Measurements from ENCODE around the gene MGAT1.
"Not testable (repeated sequence)": the region's sequence is repeated elsewhere in the genome, so short reads cannot be mapped to it uniquely, and the experiment has no call there.

MGAT1 gene

GRCh38 chr5:180787711-180788431 lies 14.7 kb downstream of the MGAT1 start:
- in situ Hi-C loops (cut with MboI; ENCODE audit: low sequenced_read_pairs) = no loop called here

- in situ Hi-C loops (cut with MboI; ENCODE audit: low sequenced_read_pairs) = no loop called here
These were observed 15.8 kb downstream of the MGAT1 start for GRCh38 chr5:180786531-180787398.

GRCh38 chr5:180785794-180786221 lies 16.8 kb downstream of the MGAT1 start:
- in situ Hi-C loops (cut with MboI; ENCODE audit: low sequenced_read_pairs) = no loop called here

GRCh38 chr5:180785121-180785781 lies 17.4 kb downstream of the MGAT1 start:
- in situ Hi-C loops (cut with MboI; ENCODE audit: low sequenced_read_pairs) = no loop called here

GRCh38 chr5:180784497-180785097 lies 18.0 kb downstream of the MGAT1 start:
- in situ Hi-C loops (cut with MboI; ENCODE audit: low sequenced_read_pairs) = no loop called here

- in situ Hi-C loops (cut with MboI; ENCODE audit: low sequenced_read_pairs) = no loop called here
These were observed 19.1 kb downstream of the MGAT1 start for GRCh38 chr5:180783340-180784052.

- in situ Hi-C loops (cut with MboI; ENCODE audit: low sequenced_read_pairs) = no loop called here
These were observed 19.9 kb downstream of the MGAT1 start for GRCh38 chr5:180782748-180783147.

- in situ Hi-C loops (cut with MboI; ENCODE audit: low sequenced_read_pairs) = not testable (repeated sequence)
These were observed 20.7 kb downstream of the MGAT1 start for GRCh38 chr5:180781900-180782326.

GRCh38 chr5:180779985-180780610 lies 22.5 kb downstream of the MGAT1 start:
- in situ Hi-C loops (cut with MboI; ENCODE audit: low sequenced_read_pairs) = no loop called here

- in situ Hi-C loops (cut with MboI; ENCODE audit: low sequenced_read_pairs) = no loop called here
These were observed 25.1 kb downstream of the MGAT1 start for GRCh38 chr5:180777475-180777874.

GRCh38 chr5:180776376-180776775 lies 26.2 kb downstream of the MGAT1 start:
- in situ Hi-C loops (cut with MboI; ENCODE audit: low sequenced_read_pairs) = no loop called here

GRCh38 chr5:180775624-180776023 lies 27.0 kb downstream of the MGAT1 start:
- in situ Hi-C loops (cut with MboI; ENCODE audit: low sequenced_read_pairs) = no loop called here

- in situ Hi-C loops (cut with MboI; ENCODE audit: low sequenced_read_pairs) = no loop called here
These were observed 30.8 kb downstream of the MGAT1 start for GRCh38 chr5:180771839-180772238.

GRCh38 chr5:180769821-180770220 lies 32.8 kb downstream of the MGAT1 start:
- in situ Hi-C loops (cut with MboI; ENCODE audit: low sequenced_read_pairs) = no loop called here

GRCh38 chr5:180755601-180756000 lies 47.0 kb downstream of the MGAT1 start:
- in situ Hi-C loops (cut with MboI; ENCODE audit: low sequenced_read_pairs) = no loop called here

GRCh38 chr5:180744253-180744652 lies 58.4 kb downstream of the MGAT1 start:
- in situ Hi-C loops (cut with MboI; ENCODE audit: low sequenced_read_pairs) = no loop called here

GRCh38 chr5:180742727-180743126 lies 59.9 kb downstream of the MGAT1 start:
- in situ Hi-C loops (cut with MboI; ENCODE audit: low sequenced_read_pairs) = no loop called here

- in situ Hi-C loops (cut with MboI; ENCODE audit: low sequenced_read_pairs) = not testable (repeated sequence)
These were observed 61.7 kb downstream of the MGAT1 start for GRCh38 chr5:180740953-180741352.

- in situ Hi-C loops (cut with MboI; ENCODE audit: low sequenced_read_pairs) = no loop called here
These were observed 62.6 kb downstream of the MGAT1 start, which contains the start of gene OR2Y1 for GRCh38 chr5:180739958-180740357. TSS of gene OR2Y1 (minus strand) at chr5:180740058. CDS start at chr5:180740058, 0 bp downstream.

- in situ Hi-C loops (cut with MboI; ENCODE audit: low sequenced_read_pairs) = no loop called here
These were observed 63.3 kb downstream of the MGAT1 start for GRCh38 chr5:180739271-180739670.
